HepG2 (cell line): Measurements from ENCODE around the gene KIAA0232. TPM values are rescaled to one million over a fixed set of nuclear protein-coding genes. Genes with fewer than 3 reads are reported as not detected.
A peak's percentile ranks its signal among the peaks of the same experiment; 100 is the strongest.

Source experiments
- BRCA1 ChIP-seq: sonication (generic); formaldehyde crosslinking; IDR thresholded peaks from 2 replicates; pipeline ENCODE4 v1.4.0; 2020; ENCODE audit warnings: missing genetic modification reagents
- CBX1 ChIP-seq: IDR thresholded peaks from one replicate; pipeline ENCODE4 v1.6.1; 2016; ENCODE audit warnings: antibody characterized with exemption, low read depth
- CCDC6 ChIP-seq: sonication (generic); formaldehyde crosslinking; IDR thresholded peaks from 2 replicates; pipeline ENCODE4 v1.8.1; 2022; ENCODE audit warnings: mild to moderate bottlenecking, missing genetic modification reagents, moderate library complexity
- CREB3 ChIP-seq: sonication (generic); formaldehyde crosslinking; IDR thresholded peaks from 2 replicates; pipeline ENCODE4 v1.5.0; 2020; ENCODE audit warnings: missing genetic modification reagents
- GATAD2A ChIP-seq: IDR thresholded peaks from 2 replicates; pipeline ENCODE4 v1.6.1; 2016
- GTF3A ChIP-seq: sonication (generic); formaldehyde crosslinking; conservative IDR thresholded peaks from 2 replicates; pipeline ENCODE4 v1.4.0; 2020; ENCODE audit warnings: mild to moderate bottlenecking, missing genetic modification reagents
- MAX ChIP-seq: IDR thresholded peaks from 2 replicates; pipeline ENCODE4 v1.6.1; 2012; ENCODE audit warnings: inconsistent platforms
- MEIS1 ChIP-seq: sonication (generic); formaldehyde crosslinking; IDR thresholded peaks from 2 replicates; pipeline ENCODE4 v1.9.0; 2021; ENCODE audit warnings: mild to moderate bottlenecking, missing genetic modification reagents, moderate library complexity, borderline replicate concordance
- NR2F2 ChIP-seq: IDR thresholded peaks from 2 replicates; pipeline ENCODE4 v1.6.1; 2012; ENCODE audit warnings: low read depth, inconsistent platforms, borderline replicate concordance
- PLRG1 ChIP-seq: fragments of 450-650 bp; conservative IDR thresholded peaks from 2 replicates; pipeline ENCODE4 v1.6.1; 2016
- POLR2G ChIP-seq: fragments of 200-400 bp; formaldehyde crosslinking; IDR thresholded peaks from 2 replicates; pipeline ENCODE4 v1.6.1; 2018; ENCODE audit warnings: mild to moderate bottlenecking, low read depth, low read length, moderate library complexity
- PRPF4 ChIP-seq: fragments of 200-400 bp; formaldehyde crosslinking; IDR thresholded peaks from 2 replicates; pipeline ENCODE4 v1.6.1; 2016; ENCODE audit warnings: low read length, low read depth; ENCODE audit not compliant: poor library complexity, severe bottlenecking
- RCOR2 ChIP-seq: IDR thresholded peaks from 2 replicates; pipeline ENCODE4 v1.6.1; 2016; ENCODE audit warnings: missing biosample characterization, missing genetic modification reagents
- SNAPC2 ChIP-seq: sonication (generic); formaldehyde crosslinking; IDR thresholded peaks from 2 replicates; pipeline ENCODE4 v1.8.1; 2022; ENCODE audit warnings: mild to moderate bottlenecking, missing genetic modification reagents
- SNRNP70 ChIP-seq: fragments of 200-400 bp; formaldehyde crosslinking; IDR thresholded peaks from 2 replicates; pipeline ENCODE4 v1.6.1; 2017; ENCODE audit warnings: mild to moderate bottlenecking, low read depth, low read length, moderate library complexity
- SP5 ChIP-seq: IDR thresholded peaks from 2 replicates; pipeline ENCODE4 v1.6.1; 2016; ENCODE audit warnings: low read depth, borderline replicate concordance
- TAF15 ChIP-seq: fragments of 200-400 bp; formaldehyde crosslinking; IDR thresholded peaks from one replicate; pipeline ENCODE4 v1.6.1; 2018; ENCODE audit warnings: mild to moderate bottlenecking, low read depth, low read length; ENCODE audit not compliant: poor library complexity, severe bottlenecking
- TEAD2 ChIP-seq: sonication (generic); formaldehyde crosslinking; IDR thresholded peaks from 2 replicates; pipeline ENCODE4 v1.9.0; 2021; ENCODE audit warnings: missing genetic modification reagents
- TMF1 ChIP-seq: sonication (generic); formaldehyde crosslinking; IDR thresholded peaks from 2 replicates; pipeline ENCODE4 v1.8.1; 2022; ENCODE audit warnings: low read depth, missing genetic modification reagents
- ZBTB49 ChIP-seq: sonication (generic); formaldehyde crosslinking; IDR thresholded peaks from 2 replicates; pipeline ENCODE4 v1.4.0; 2020; ENCODE audit warnings: missing genetic modification reagents, borderline replicate concordance
- ZNF160 ChIP-seq: sonication (generic); formaldehyde crosslinking; IDR thresholded peaks from 2 replicates; pipeline ENCODE4 v1.8.0; 2022; ENCODE audit warnings: mild to moderate bottlenecking, inconsistent platforms, missing genetic modification reagents
- ZNF451 ChIP-seq: sonication (generic); formaldehyde crosslinking; IDR thresholded peaks from 2 replicates; pipeline ENCODE4 v1.5.0; 2020; ENCODE audit warnings: mild to moderate bottlenecking, missing genetic modification reagents
- ZSCAN29 ChIP-seq: sonication (generic); formaldehyde crosslinking; conservative IDR thresholded peaks from 2 replicates; pipeline ENCODE4 v1.4.0; 2020; ENCODE audit warnings: mild to moderate bottlenecking, missing genetic modification reagents
- polyA plus RNA-seq, 8 experiments: library from polyadenylated mRNA; depleted of rRNA in 3 of 8; stranded (reverse) in 7 of 8; unstranded in 1 of 8; fragments of >200 nt; fragmentation: Illumina TruSeq in 4 of 8; extraction: Trizol in 4 of 8; gene quantifications; 2 replicates each; pipeline versions ENCODE4 v1.2.1 to v1.2.3, GENCODE V29; 2011 to 2016; ENCODE audit warnings: low read depth in 4 of 8, missing spikeins in 1 of 8, mixed read lengths in 1 of 8; ENCODE audit not compliant: insufficient read depth in 1 of 8
- total RNA-seq, 5 experiments: library from RNA; depleted of rRNA; stranded (reverse); fragments of >200 nt; fragmentation: Illumina TruSeq; extraction: Trizol; gene quantifications; 2 replicates each; pipeline ENCODE4 v1.2.3, GENCODE V29; 2016; ENCODE audit warnings: low read depth in 1 of 5
- TF ChIP-seq, protein P1 (sequence below): sonication (generic); formaldehyde crosslinking; IDR thresholded peaks from 2 replicates; pipeline ENCODE4 v1.5.1; 2020; ENCODE audit warnings: missing genetic modification reagents, mild to moderate bottlenecking, borderline replicate concordance
- TF ChIP-seq, protein P2 (sequence below): sonication (generic); formaldehyde crosslinking; IDR thresholded peaks from 2 replicates; pipeline ENCODE4 v1.5.0; 2020; ENCODE audit warnings: mild to moderate bottlenecking, missing genetic modification reagents

KIAA0232 gene
- total and polyA plus RNA-seq, 2 of the 13 experiments (the other 11 are each of a cell fraction or from before 2014, with no cell fraction given), result 7.8 to 17.1 TPM

DNA sequence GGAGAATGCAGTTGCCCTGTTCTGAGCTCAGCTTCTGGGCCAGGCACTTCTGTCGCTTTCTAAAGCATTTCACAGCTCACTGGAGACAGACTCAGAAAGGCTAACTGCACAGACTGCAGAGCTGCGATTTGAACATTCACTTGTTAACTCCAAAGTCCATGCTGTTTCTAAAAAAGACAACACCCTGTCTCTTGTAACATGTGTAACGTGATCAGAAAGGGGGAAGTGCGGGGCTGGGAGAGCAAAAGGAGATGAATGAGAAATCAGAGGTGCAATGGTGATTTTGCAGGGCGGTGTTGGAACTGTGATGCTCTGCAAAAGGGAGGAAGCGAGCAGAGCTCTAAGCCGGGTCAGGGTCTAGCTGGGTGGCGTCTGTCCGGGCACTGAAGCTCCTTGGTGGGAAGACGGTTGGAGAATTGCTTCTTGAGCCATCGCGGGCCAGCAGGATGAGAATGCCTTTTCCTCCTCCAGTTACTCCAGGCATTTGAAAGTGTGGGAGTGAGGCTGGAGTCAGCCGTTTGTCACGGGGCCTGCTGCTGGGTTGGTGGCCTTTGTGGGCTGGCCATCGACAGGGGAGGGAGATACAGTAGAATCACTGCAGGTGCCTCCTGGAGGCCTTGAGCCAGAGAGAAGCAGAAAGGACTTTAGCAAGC is 147.4 kb downstream of the KIAA0232 start (continued):
- TF ChIP-seq, protein P1, sequence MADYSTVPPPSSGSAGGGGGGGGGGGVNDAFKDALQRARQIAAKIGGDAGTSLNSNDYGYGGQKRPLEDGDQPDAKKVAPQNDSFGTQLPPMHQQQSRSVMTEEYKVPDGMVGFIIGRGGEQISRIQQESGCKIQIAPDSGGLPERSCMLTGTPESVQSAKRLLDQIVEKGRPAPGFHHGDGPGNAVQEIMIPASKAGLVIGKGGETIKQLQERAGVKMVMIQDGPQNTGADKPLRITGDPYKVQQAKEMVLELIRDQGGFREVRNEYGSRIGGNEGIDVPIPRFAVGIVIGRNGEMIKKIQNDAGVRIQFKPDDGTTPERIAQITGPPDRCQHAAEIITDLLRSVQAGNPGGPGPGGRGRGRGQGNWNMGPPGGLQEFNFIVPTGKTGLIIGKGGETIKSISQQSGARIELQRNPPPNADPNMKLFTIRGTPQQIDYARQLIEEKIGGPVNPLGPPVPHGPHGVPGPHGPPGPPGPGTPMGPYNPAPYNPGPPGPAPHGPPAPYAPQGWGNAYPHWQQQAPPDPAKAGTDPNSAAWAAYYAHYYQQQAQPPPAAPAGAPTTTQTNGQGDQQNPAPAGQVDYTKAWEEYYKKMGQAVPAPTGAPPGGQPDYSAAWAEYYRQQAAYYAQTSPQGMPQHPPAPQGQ (CRISPR knock-in tag), result no peak
- no peak for TF ChIP-seq CBX1
- TF ChIP-seq TMF1 (CRISPR knock-in tag), result no peak
- TF ChIP-seq MEIS1 (CRISPR knock-in tag), result no peak
- no peak for TF ChIP-seq ZSCAN29
- peak; percentile 43 for TF ChIP-seq GATAD2A
- TF ChIP-seq RCOR2 (CRISPR knock-in tag), result no peak
- TF ChIP-seq ZBTB49 (CRISPR knock-in tag), result no peak
- TF ChIP-seq TEAD2 (CRISPR knock-in tag), result no peak
- TF ChIP-seq POLR2G, result no peak
- TF ChIP-seq SNRNP70, result no peak
- TF ChIP-seq TAF15, result no peak
- TF ChIP-seq PRPF4, result no peak
- TF ChIP-seq MAX, result peak; percentile 65; the same call in 1 of the 2 replicates
- no peak for TF ChIP-seq CREB3 (CRISPR knock-in tag)
- no peak for TF ChIP-seq ZNF451 (CRISPR knock-in tag)
- TF ChIP-seq, protein P2, sequence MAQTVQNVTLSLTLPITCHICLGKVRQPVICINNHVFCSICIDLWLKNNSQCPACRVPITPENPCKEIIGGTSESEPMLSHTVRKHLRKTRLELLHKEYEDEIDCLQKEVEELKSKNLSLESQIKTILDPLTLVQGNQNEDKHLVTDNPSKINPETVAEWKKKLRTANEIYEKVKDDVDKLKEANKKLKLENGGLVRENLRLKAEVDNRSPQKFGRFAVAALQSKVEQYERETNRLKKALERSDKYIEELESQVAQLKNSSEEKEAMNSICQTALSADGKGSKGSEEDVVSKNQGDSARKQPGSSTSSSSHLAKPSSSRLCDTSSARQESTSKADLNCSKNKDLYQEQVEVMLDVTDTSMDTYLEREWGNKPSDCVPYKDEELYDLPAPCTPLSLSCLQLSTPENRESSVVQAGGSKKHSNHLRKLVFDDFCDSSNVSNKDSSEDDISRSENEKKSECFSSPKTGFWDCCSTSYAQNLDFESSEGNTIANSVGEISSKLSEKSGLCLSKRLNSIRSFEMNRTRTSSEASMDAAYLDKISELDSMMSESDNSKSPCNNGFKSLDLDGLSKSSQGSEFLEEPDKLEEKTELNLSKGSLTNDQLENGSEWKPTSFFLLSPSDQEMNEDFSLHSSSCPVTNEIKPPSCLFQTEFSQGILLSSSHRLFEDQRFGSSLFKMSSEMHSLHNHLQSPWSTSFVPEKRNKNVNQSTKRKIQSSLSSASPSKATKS (CRISPR knock-in tag), result no peak
- TF ChIP-seq SP5 (CRISPR knock-in tag), result no peak
- no peak for TF ChIP-seq ZNF160 (CRISPR knock-in tag)
- no peak for TF ChIP-seq NR2F2
- no peak; the same call in 1 of the 2 replicates for TF ChIP-seq SNAPC2 (CRISPR knock-in tag)
- no peak for TF ChIP-seq BRCA1 (CRISPR knock-in tag)
- TF ChIP-seq PLRG1, result no peak
- TF ChIP-seq CCDC6 (CRISPR knock-in tag), result no peak
- TF ChIP-seq GTF3A (CRISPR knock-in tag), result no peak
